Measurements from ENCODE around the gene BAZ2B.

GRCh38 chr2:159551806-159552205, 64.5 kb downstream of the BAZ2B start:
- no peak for TF ChIP-seq CTCF (IDR thresholded peaks at IDR 0.05; ENCODE audit: low read length)
- no peak for TF ChIP-seq EZH2phosphoT487 (IDR thresholded peaks at IDR 0.05; ENCODE audit: low read length)

Measured in MM.1S (cell line).